ENCODE results near the gene CLDN3. TPM values are rescaled to one million over a fixed set of nuclear protein-coding genes. Genes with fewer than 3 reads are reported as not detected.

CLDN3 gene, protein sequence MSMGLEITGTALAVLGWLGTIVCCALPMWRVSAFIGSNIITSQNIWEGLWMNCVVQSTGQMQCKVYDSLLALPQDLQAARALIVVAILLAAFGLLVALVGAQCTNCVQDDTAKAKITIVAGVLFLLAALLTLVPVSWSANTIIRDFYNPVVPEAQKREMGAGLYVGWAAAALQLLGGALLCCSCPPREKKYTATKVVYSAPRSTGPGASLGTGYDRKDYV
- total RNA-seq = 1 to 10 TPM in 1 of 4 donors, not detected in 3; 1.3 TPM

DNA sequence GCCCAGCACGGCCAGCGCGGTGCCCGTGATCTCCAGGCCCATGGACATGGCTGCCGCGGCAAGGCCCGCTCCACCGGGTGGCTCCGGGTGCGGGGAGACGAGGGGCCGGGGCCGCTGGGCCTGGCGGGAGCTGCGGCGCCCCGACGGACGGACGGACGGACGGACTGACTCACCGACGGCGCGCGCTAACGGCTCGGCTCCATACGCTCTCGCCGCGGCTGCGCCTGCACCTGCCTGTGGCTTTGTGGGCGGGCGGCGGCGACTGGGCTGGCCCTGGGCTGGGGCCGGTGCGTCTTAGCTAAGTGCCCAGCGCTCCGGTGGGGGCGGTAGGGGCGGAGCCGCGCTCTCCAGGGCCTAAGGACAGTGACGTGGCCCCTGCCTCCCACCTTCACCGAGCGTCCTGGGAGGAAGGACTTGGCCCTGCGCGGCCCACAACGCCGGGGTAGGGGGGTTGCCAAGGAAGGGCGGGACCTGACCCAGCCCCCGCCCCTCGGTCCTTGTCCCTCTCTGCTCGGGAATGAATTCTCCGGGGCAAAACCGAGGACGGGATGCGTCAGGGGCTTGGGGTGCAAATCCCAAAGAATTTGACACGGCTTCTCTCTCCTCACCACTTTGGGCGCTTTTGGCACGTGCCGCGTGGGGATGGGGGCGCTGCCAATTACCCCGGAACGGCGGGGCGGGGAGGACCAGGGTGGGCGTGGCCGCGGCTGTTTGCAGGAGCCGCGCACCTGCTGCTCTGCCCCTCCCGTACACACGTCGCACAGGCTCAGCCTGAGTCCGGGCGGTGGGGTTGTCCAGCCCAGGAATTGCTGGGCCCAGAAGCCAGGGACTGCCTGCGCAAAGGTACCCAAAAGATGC lies at the start of gene CLDN3:
CLDN3 (minus strand) TSS at position 269 of the 858 bp plus-strand sequence; CDS start at position 48, 221 bp downstream.
- Histone ChIP-seq H3K27me3 (peaks cover 0 to 69% (median 6%) of the 10 kb centered on the region in 4 donors), H3K9me3 (no peaks in the 10 kb centered on the region), H3K4me1 (peaks cover 0 to 14% (median 6%) of the 10 kb centered on the region in 3 donors), H3K4me3 (peak within 1 kb of the TSS; percentile 9 to 56 (median 34)), H3K27ac (peak within 1 kb of the TSS in 1 of 4 donors; percentile 57), H3K36me3 (no peaks in the 10 kb centered on the region)
- WGBS, 2 donors = 0% methylated on average over 2 of the region's 82 CpGs; no CpG with 5 or more reads in 1 of the 2 donors
- DNase-seq = no peak
- TF ChIP-seq, protein P1, sequence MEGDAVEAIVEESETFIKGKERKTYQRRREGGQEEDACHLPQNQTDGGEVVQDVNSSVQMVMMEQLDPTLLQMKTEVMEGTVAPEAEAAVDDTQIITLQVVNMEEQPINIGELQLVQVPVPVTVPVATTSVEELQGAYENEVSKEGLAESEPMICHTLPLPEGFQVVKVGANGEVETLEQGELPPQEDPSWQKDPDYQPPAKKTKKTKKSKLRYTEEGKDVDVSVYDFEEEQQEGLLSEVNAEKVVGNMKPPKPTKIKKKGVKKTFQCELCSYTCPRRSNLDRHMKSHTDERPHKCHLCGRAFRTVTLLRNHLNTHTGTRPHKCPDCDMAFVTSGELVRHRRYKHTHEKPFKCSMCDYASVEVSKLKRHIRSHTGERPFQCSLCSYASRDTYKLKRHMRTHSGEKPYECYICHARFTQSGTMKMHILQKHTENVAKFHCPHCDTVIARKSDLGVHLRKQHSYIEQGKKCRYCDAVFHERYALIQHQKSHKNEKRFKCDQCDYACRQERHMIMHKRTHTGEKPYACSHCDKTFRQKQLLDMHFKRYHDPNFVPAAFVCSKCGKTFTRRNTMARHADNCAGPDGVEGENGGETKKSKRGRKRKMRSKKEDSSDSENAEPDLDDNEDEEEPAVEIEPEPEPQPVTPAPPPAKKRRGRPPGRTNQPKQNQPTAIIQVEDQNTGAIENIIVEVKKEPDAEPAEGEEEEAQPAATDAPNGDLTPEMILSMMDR (IDR thresholded peaks at IDR 0.05) = no peak
- TF ChIP-seq POLR2A (IDR thresholded peaks at IDR 0.05) = peak in 1 of 4 donors; percentile 30
- intact Hi-C loops (cut with DNase I) = no loop called here

DNA sequence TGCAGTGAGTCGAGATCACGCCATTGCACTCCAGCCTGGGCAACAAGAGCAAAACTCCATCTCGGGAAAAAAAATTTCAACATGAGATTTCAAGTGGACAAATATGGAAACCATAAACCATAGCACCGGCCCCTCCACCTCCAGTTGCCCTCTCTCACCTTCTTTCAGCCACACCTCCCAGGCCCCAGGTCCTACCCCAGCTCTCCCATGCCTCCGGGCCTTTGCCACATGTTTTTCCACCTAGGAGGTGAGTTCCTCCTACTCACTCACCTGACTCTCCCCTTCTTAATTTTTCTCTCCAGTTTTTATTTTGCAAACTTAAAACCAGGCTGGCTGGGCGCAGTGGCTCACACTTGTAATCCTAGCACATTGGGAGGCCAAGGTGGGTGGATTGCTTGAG lies 47.1 kb upstream of the CLDN3 start:
- WGBS, 2 donors = 86 to 94% methylated on average over 6 of the region's 6 CpGs
- H3K36me3 ChIP-seq = no peaks in the 10 kb centered on the region
- H3K4me3 ChIP-seq = no peak overlapping the region
- intact Hi-C loops (cut with DNase I) = no loop called here
- H3K27ac ChIP-seq = no peak overlapping the region
- H3K4me1 ChIP-seq = peaks cover 0 to 2% (median 0%) of the 10 kb centered on the region in 3 donors
- no peak for DNase-seq
- no peaks in the 10 kb centered on the region for H3K9me3 ChIP-seq
- no peak for TF ChIP-seq POLR2A (IDR thresholded peaks at IDR 0.05)
- TF ChIP-seq, protein P1 (IDR thresholded peaks at IDR 0.05) = no peak
- H3K27me3 ChIP-seq = no peaks in the 10 kb centered on the region

DNA sequence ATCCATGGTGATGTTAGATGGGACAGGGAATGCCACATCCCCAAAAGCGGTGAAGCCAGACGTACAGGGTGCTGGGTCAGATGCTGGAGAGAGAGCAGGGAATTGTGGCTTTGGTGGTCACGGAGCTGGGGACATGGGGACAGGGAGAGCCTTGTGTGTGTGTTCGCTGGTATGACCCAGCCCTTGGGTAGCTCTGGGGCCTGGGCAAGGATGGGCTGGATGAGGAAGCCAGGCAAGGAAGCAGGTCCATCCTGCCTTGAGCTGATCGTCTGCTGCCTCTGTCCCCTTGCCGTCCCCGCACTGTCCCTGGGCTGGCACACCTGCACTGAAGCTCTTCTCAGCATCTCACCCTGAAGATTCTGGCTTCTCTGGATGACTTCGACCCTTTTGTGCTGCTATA lies 45.4 kb upstream of the CLDN3 start:
- no peak overlapping the region for H3K27ac ChIP-seq
- H3K27me3 ChIP-seq = peaks cover 0 to 12% (median 0%) of the 10 kb centered on the region in 4 donors
- no peak for TF ChIP-seq POLR2A (IDR thresholded peaks at IDR 0.05)
- TF ChIP-seq, protein P1 (IDR thresholded peaks at IDR 0.05) = no peak
- H3K36me3 ChIP-seq = no peaks in the 10 kb centered on the region
- intact Hi-C loops (cut with DNase I) = no loop called here
- H3K4me1 ChIP-seq = peaks cover 0 to 6% (median 0%) of the 10 kb centered on the region in 3 donors
- H3K9me3 ChIP-seq = no peaks in the 10 kb centered on the region
- H3K4me3 ChIP-seq = no peak overlapping the region
- WGBS, 2 donors = 79 to 81% methylated on average over 6 to 8 of the region's 8 CpGs
- no peak for DNase-seq

DNA sequence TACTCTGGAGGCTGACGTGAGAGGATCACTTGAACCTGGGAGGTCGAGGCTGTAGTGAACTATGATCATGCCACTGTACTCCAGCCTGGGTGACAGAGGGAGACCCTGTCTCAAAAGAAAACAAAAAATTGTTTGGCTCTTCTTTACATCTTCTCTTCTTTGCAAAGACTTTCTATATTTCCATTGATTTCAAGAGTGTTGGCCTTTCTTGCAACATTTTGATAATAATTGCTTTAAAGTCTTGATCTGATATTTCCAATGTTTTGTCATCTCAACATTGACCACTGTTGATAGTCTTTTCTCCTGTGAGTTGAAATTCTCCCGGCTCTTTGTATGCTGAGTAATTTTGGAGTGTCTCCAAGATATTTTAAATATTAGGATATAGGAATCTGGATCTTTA lies 42.9 kb upstream of the CLDN3 start:
- no peak overlapping the region for H3K27ac ChIP-seq
- WGBS, 2 donors = 76 to 83% methylated on average over 3 of the region's 3 CpGs
- intact Hi-C loops (cut with DNase I) = no loop called here
- DNase-seq = no peak
- TF ChIP-seq POLR2A (IDR thresholded peaks at IDR 0.05) = no peak
- TF ChIP-seq, protein P1 (IDR thresholded peaks at IDR 0.05) = no peak
- peaks cover 0 to 15% (median 0%) of the 10 kb centered on the region in 4 donors for H3K27me3 ChIP-seq
- H3K4me1 ChIP-seq = peaks cover 0 to 17% (median 0%) of the 10 kb centered on the region in 3 donors
- no peaks in the 10 kb centered on the region for H3K9me3 ChIP-seq
- no peaks in the 10 kb centered on the region for H3K36me3 ChIP-seq
- no peak overlapping the region for H3K4me3 ChIP-seq

DNA sequence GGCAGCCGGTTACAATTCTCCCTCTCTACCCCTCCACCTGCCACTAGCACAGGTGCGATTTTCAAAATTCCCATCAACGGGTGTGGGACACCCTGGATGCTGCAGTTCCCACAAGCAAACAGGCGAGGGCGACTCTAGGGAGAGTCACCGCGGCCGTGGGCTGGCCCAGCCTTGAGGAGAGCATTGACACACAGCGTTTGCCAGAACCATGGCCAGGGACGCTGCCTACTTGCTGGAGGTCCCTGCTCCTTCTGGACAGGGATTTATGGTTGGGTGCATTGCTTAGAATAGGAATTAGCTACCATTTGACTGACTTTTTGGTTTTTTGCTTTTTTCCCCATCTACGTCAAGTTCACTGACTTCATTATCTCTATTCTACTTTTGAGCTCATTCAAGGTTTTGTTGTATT lies 41.7 kb upstream of the CLDN3 start:
- Histone ChIP-seq H3K27ac (no peak overlapping the region), H3K4me3 (no peak overlapping the region), H3K4me1 (peaks cover 0 to 17% (median 0%) of the 10 kb centered on the region in 3 donors), H3K9me3 (no peaks in the 10 kb centered on the region), H3K27me3 (peaks cover 0 to 15% (median 0%) of the 10 kb centered on the region in 4 donors), H3K36me3 (no peaks in the 10 kb centered on the region)
- no peak for DNase-seq
- WGBS, 2 donors = 18 to 21% methylated on average over 6 to 9 of the region's 11 CpGs
- TF ChIP-seq, protein P1 (IDR thresholded peaks at IDR 0.05) = peak; percentile 37 to 91 (median 82)
- TF ChIP-seq POLR2A (IDR thresholded peaks at IDR 0.05) = no peak
- intact Hi-C loops (cut with DNase I) = no loop called here
